Measurements from ENCODE around the gene AHNAK.
A peak's percentile ranks its signal among the peaks of the same experiment; 100 is the strongest.

AHNAK gene

GRCh38 chr11:62507125-62507422 is 39.5 kb downstream of the AHNAK start:
- POLR2A ChIA-PET: no interaction called here
- CTCF ChIA-PET: interaction anchor here (0.6 to 3.1 kb wide), 5 partner anchors 9 to 290 kb away, joined by 4 to 15 read pairs (median 5); no protein-coding TSS in a partner anchor

GRCh38 chr11:62506413-62507124 is 40.0 kb downstream of the AHNAK start:
- no peaks in the 10 kb centered on the region for H3K4me1 ChIP-seq (ENCODE audit: control insufficient read depth, insufficient read depth, low read length)
- no peaks in the 10 kb centered on the region for H3K36me3 ChIP-seq (ENCODE audit: control insufficient read depth in 2 of 2, insufficient read depth in 1 of 2, low read length in 2 of 2)
- H3K27ac ChIP-seq (ENCODE audit: extremely low read depth, low read depth, low read length): no peak overlapping the region
- H3K4me3 ChIP-seq (ENCODE audit: low read depth, low read length): no peak overlapping the region
- CTCF ChIA-PET: interaction anchor here (1.5 to 3.1 kb wide), 3 partner anchors 10 to 82 kb away, joined by 5 to 15 read pairs (median 6); no protein-coding TSS in a partner anchor
- TF ChIP-seq ZFHX2 (tag by site-specific recombination; conservative IDR thresholded peaks at IDR 0.05) (peak; percentile 30; the same call in 1 of the 2 replicates), ZNF785 (tag by site-specific recombination; IDR thresholded peaks at IDR 0.05) (no peak)
- H3K9me3 ChIP-seq (ENCODE audit: control insufficient read depth, insufficient read depth, low read depth, low read length): no peaks in the 10 kb centered on the region
- POLR2A ChIA-PET: no interaction called here

More at GRCh38 chr11:62507125-62507422, 39.5 kb downstream of the AHNAK start:
- Histone ChIP-seq H3K4me3 (ENCODE audit: low read depth, low read length) (no peak overlapping the region), H3K4me1 (ENCODE audit: control insufficient read depth, insufficient read depth, low read length) (no peaks in the 10 kb centered on the region), H3K9me3 (ENCODE audit: control insufficient read depth, insufficient read depth, low read depth, low read length) (no peaks in the 10 kb centered on the region), H3K36me3 (ENCODE audit: control insufficient read depth in 2 of 2, insufficient read depth in 1 of 2, low read length in 2 of 2) (no peaks in the 10 kb centered on the region), H3K27ac (ENCODE audit: extremely low read depth, low read depth, low read length) (no peak overlapping the region)
- no peak for TF ChIP-seq ZNF423 (tag by site-specific recombination; IDR thresholded peaks at IDR 0.05)
- no peak for TF ChIP-seq ZNF549 (tag by site-specific recombination; IDR thresholded peaks at IDR 0.05)
- no peak for TF ChIP-seq ZNF248 (tag by site-specific recombination; IDR thresholded peaks at IDR 0.05)
- TF ChIP-seq ZBTB49 (tag by site-specific recombination; IDR thresholded peaks at IDR 0.05; ENCODE audit: low read depth): no peak
- TF ChIP-seq IKZF3 (tag by site-specific recombination; IDR thresholded peaks at IDR 0.05): no peak
- TF ChIP-seq ZNF426 (tag by site-specific recombination; IDR thresholded peaks at IDR 0.05): no peak
- TF ChIP-seq ZSCAN16 (tag by site-specific recombination; IDR thresholded peaks at IDR 0.05): no peak
- 0 out of 2 replicates have a peak, but pooled peaks have one; percentile 41 for TF ChIP-seq ZNF768 (tag by site-specific recombination; IDR thresholded peaks at IDR 0.05)
- no peak for TF ChIP-seq ZNF624 (tag by site-specific recombination; IDR thresholded peaks at IDR 0.05)

DNA sequence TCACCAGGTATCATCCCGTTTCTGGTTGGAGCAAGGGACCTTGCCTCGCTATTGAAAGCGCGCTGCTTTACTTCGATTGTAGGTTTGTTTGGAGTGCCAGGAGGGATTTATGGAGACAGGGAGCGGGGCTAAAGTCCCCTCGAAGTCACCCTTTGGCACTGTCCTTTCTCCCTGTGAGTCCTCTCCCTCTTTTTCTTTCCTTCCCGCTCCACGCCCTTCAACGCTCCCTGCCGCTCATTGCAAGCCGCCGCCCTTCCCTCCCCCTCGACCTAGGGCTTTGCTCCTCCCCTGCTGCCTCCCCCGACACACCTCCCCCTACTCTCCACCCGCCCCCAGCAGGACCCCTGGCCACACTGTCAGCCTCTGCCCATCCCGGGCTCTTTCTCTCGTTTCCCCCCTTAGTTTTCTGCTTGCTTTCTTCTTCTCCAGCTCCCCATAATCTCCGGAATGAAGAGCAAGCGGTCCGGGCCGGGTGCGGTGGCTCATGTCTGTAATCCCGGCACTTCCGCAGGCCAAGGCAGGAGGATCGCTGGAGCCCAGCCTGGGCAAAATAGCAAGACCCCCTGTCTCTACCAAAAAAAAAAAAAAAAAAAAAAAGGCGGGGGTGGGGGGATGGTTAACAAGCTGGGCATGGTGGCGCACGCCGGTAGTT is 41.0 kb downstream of the AHNAK start:
- Histone ChIP-seq H3K4me3 (ENCODE audit: low read depth, low read length) (no peak overlapping the region), H3K27ac (ENCODE audit: extremely low read depth, low read depth, low read length) (no peak overlapping the region), H3K36me3 (ENCODE audit: control insufficient read depth in 2 of 2, insufficient read depth in 1 of 2, low read length in 2 of 2) (no peaks in the 10 kb centered on the region), H3K9me3 (ENCODE audit: control insufficient read depth, insufficient read depth, low read depth, low read length) (no peaks in the 10 kb centered on the region), H3K4me1 (ENCODE audit: control insufficient read depth, insufficient read depth, low read length) (no peaks in the 10 kb centered on the region)
- CTCF ChIA-PET: interaction anchor here (1.7 to 2.8 kb wide), 2 partner anchors 37 to 81 kb away, joined by 6 to 18 read pairs; no protein-coding TSS in a partner anchor
- POLR2A ChIA-PET: interaction anchor here (0.5 kb wide), 1 partner anchor 42 kb away, joined by 3 read pairs; no protein-coding TSS in a partner anchor
- TF ChIP-seq ZFHX2 (tag by site-specific recombination; conservative IDR thresholded peaks at IDR 0.05): no peak
- TF ChIP-seq YY2 (tag by site-specific recombination; IDR thresholded peaks at IDR 0.05): no peak
- TF ChIP-seq ZNF48 (tag by site-specific recombination; IDR thresholded peaks at IDR 0.05): no peak
- TF ChIP-seq REST (tag by site-specific recombination; IDR thresholded peaks at IDR 0.05): no peak
- peak; percentile 65 for TF ChIP-seq KLF1 (tag by site-specific recombination; IDR thresholded peaks at IDR 0.05)
- TF ChIP-seq ZBTB48 (tag by site-specific recombination; IDR thresholded peaks at IDR 0.05): peak; percentile 62
- no peak for TF ChIP-seq ZBTB6 (tag by site-specific recombination; IDR thresholded peaks at IDR 0.05)
- TF ChIP-seq ZBTB10 (tag by site-specific recombination; IDR thresholded peaks at IDR 0.05): no peak
- TF ChIP-seq RBAK (tag by site-specific recombination; IDR thresholded peaks at IDR 0.05): no peak
- TF ChIP-seq ZNF354C (tag by site-specific recombination; IDR thresholded peaks at IDR 0.05; ENCODE audit: borderline replicate concordance, low read depth): no peak
- no peak for TF ChIP-seq ZNF114 (tag by site-specific recombination; IDR thresholded peaks at IDR 0.05)

Data from HEK293 (cell line).